ENCODE measurements around the gene SIX4. TPM values are rescaled to one million over a fixed set of nuclear protein-coding genes. Genes with fewer than 3 reads are reported as not detected.

The SIX4 gene
- total RNA-seq, 1 donor from 2014 or later, result 2.9 TPM

GRCh38 chr14:60661721-60662120 is 62.4 kb downstream of the SIX4 start:
- Histone ChIP-seq H3K4me1 (peaks cover 12% of the 10 kb centered on the region), H3K27me3 (ENCODE audit: low read depth) (peaks cover 53% of the 10 kb centered on the region), H3K9me3 (no peaks in the 10 kb centered on the region), H3K27ac (no peak overlapping the region), H3K36me3 (no peaks in the 10 kb centered on the region), H3K4me3 (no peak overlapping the region)
- DNase-seq (no peak), ATAC-seq (no peak)
- no peak for TF ChIP-seq CTCF (IDR thresholded peaks at IDR 0.05)
- intact Hi-C loops (cut with DNase I), result no loop called here

Other genes with a start within 250 kb of the SIX4 start
- not detected for gene C14orf39, start 238.3 kb downstream of the SIX4 start, total RNA-seq
- gene SIX6, start 215.2 kb downstream of the SIX4 start, total RNA-seq, result not detected
- 2.3 TPM for gene SIX1, start 74.9 kb downstream of the SIX4 start, total RNA-seq
- gene MNAT1, start 10.4 kb upstream of the SIX4 start, total RNA-seq, result 21.5 TPM